ENCODE data around the gene ZNF280C.
"Not testable (repeated sequence)": the region's sequence is repeated elsewhere in the genome, so short reads cannot be mapped to it uniquely, and the experiment has no call there.

The ZNF280C gene

DNA sequence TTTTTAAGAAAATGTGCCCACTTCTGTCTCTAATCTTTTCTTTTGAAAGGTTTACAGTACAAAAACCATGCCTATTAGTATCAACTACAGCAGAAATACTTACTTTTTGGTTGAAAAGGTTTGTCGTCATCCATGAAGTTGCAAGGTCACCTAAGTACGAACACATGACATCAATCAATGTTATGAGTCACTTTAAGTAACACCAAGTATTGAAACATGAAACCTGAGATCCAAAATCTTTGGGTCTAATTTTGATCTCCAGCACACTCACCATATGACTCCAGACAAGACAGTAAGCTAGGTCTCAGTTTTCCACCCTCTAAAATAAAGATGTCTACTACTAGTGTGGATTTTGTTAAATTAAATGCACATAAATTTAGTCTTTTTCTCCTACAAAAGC lies 8.4 kb downstream of the ZNF280C start:
- no peak for DNase-seq (ENCODE audit: low read depth)

GRCh38 chrX:130253916-130254315 lies 14.8 kb downstream of the ZNF280C start:
- DNase-seq (ENCODE audit: low read depth) = no peak

DNA sequence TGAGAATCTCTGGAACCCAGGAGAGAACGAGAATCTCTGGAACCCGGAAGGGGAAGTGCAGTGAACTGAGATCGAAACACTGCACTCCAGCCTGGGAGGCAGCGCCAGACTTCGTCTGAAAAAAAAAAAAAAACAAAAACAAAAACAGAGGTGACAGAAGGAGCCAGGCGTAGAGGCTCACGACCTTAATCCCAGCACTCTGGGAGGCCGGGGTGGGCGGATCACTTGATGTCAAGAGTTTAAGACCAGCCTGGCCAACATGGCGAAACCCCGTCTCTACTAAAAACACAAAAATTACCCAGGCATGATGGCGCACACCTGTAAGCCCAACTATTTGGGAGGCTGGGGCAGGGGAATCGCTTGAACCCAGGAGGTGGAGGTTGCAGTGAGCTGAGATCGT lies 17.0 kb downstream of the ZNF280C start:
- DNase-seq (ENCODE audit: low read depth) = no peak

DNA sequence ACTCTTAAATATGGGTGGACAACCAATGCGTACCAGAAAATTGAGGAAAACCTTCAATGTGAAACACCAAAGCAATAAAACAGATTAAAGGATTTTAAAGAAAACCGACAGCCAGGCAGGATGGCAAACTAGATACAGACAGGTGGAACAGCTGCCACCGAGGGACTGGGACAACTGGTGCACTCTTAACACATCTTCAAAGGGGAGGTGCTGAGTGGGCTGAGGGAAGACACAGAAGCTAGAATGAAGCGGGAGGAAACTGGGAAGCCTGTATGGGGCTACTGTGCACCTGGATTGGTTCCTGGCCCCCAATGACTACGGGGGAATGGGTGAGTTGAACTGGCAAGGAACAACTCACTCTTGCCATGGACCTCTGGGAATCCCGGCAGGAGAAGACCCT lies 20.7 kb downstream of the ZNF280C start:
- no peak for DNase-seq (ENCODE audit: low read depth)

GRCh38 chrX:130246084-130246483 lies 22.6 kb downstream of the ZNF280C start:
- DNase-seq (ENCODE audit: low read depth) = no peak

DNA sequence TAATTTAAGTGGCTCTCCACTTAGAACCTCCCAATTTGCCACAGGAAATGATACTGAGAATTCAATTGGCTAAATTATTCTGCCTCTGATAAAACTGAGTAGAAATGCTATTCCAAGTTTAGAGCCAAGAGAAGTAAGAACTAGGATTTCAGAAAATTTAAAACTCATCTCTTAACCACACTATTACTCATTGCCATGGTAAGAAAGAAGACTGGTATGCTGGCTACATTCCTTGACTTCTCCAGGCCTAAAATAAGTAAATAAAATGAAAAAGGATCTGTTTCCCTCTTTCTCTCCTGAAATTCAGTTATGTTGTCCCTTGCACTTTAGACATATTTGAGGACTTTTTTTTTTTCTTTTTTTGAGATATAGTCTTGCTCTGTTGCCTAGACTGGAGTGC lies 23.3 kb downstream of the ZNF280C start:
- no peak for DNase-seq (ENCODE audit: low read depth)

DNA sequence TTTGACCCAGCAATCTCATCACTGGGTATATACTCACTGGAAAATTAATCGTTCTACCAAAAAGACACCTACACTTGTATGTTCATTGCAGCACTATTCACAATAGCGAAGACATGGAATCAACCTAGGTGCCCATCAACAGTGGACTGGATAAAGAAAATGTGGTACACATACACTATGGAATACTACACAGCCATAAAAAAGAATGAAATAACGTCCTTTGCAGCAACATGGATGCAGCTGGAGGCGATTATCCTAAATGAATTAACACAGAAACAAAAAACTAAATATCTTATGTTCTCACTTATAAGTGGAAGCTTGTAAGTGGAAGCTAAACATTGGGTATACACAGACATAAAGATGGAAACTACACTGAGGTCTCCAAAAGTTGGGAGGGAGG lies 37.5 kb downstream of the ZNF280C start:
- DNase-seq (ENCODE audit: low read depth) = not testable (repeated sequence)

GRCh38 chrX:130228871-130229270 lies 39.8 kb downstream of the ZNF280C start:
- DNase-seq (ENCODE audit: low read depth) = no peak

- DNase-seq (ENCODE audit: low read depth) = no peak
These were observed 43.9 kb downstream of the ZNF280C start for GRCh38 chrX:130224810-130225209.

DNA sequence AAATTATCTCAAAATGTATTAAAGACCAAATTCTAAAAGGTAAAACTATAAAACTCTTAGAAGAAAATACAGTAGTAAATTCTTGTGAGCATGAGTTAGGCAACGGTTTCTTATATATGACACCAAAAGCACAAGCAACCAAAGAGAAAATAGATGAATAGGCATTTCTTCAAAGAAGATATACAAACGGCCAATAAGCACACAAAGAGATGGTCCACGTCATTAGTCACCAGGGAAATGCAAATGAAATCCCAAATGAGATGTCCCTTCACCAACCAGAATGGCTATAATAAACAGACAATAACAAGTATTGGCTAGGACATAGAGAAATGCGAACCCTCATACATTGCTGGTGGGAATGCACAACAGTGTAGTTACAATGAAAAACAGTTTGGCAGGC lies 52.4 kb downstream of the ZNF280C start:
- DNase-seq (ENCODE audit: low read depth) = no peak

- DNase-seq (ENCODE audit: low read depth) = no peak
These were observed 55.3 kb downstream of the ZNF280C start for GRCh38 chrX:130213376-130213775.

- DNase-seq (ENCODE audit: low read depth) = no peak
These were observed 56.3 kb downstream of the ZNF280C start for GRCh38 chrX:130212371-130212770.

- DNase-seq (ENCODE audit: low read depth) = no peak
These were observed 57.1 kb downstream of the ZNF280C start for GRCh38 chrX:130211415-130212186.

GRCh38 chrX:130204647-130205046 lies 64.1 kb downstream of the ZNF280C start:
- DNase-seq (ENCODE audit: low read depth) = no peak

- no peak for DNase-seq (ENCODE audit: low read depth)
These were observed 71.2 kb downstream of the ZNF280C start for GRCh38 chrX:130197464-130197863.

- DNase-seq (ENCODE audit: low read depth) = no peak
These were observed 72.2 kb downstream of the ZNF280C start for GRCh38 chrX:130196466-130196865.

DNA sequence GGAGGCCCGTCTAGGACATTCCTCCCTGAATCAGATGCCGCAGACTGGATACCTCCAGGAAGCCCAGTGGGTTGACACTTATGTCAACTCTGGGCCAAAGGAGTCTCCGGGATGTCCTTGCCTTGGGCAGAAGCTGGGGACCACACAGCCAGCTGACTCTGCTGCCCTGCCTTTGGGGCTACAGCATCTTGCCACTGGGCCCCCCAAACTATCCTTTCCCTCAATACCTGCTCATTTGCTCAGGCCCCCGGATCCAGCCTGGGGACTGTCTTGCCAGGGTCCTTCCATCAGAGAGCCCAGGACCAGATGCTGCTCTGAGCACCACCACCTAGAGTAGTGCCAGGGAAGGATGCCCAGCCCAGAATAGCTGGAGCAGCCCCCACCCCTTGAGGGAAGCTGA lies 77.9 kb downstream of the ZNF280C start:
- no peak for DNase-seq (ENCODE audit: low read depth)

DNA sequence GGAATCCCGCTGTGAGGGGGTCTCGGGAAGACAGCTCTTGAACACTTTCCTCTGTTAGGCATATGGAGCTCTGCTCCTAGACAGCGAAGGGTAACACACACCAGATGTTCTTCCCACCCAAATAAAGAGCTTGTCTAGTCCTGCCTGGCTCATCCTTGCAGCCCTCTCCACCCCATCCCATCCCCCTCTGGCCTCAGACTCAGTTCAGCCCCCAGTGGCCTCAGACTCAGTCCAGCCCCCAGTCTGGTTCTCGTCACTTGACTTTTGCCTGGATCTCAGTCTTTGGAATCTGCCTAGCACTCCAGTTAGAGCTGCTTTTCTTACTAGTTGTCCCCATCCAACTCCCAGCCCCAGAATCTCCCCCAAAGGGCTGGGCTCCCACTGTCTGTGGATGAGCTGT lies 82.0 kb downstream of the ZNF280C start:
- DNase-seq (ENCODE audit: low read depth) = no peak

GRCh38 chrX:130184857-130185256 lies 83.8 kb downstream of the ZNF280C start:
- DNase-seq (ENCODE audit: low read depth) = no peak

DNA sequence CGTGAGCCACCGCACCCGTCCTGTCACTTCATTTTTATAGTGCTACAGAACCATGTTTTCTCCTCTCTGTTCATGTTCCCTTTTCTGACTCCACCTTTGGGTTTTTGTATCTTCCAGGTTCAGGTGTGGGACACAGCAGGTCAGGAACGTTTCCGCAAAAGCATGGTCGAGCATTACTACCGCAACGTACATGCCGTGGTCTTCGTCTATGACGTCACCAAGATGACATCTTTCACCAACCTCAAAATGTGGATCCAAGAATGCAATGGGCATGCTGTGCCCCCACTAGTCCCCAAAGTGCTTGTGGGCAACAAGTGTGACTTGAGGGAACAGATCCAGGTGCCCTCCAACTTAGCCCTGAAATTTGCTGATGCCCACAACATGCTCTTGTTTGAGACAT lies 84.5 kb downstream of the ZNF280C start:
- no peak for DNase-seq (ENCODE audit: low read depth)

DNA sequence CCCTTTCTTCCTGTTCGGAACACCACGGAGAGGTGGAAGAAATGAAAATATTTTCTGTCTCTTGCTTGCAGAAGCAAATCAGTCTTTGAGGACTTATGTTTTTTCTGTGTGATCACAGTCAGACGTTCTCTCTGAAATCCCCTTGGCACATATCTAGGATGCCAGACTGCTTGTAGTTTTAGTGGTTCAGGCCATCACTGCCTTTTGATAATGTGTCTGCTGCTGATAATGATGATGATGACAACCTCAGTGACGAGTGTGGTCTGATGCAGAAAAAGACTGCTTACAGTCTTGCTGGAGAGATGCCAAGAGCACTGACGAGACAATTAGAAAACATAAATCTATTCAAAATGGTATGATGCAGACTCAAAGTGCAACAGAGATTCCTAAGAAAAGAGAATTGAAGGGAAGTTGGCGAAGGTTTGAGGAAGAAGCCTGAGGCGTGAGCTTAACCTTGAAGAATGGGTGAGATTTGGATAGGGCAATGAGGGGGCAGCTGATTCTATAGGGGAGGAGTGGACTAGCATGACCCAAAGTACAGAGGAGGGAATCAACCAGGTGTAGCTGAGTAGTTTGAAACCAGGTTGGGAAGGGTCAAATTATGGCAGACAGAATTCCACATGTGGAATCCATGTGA lies 89.0 kb downstream of the ZNF280C start:
- DNase-seq (ENCODE audit: low read depth) = no peak

GRCh38 chrX:130179170-130179569 lies 89.5 kb downstream of the ZNF280C start:
- DNase-seq (ENCODE audit: low read depth) = no peak

DNA sequence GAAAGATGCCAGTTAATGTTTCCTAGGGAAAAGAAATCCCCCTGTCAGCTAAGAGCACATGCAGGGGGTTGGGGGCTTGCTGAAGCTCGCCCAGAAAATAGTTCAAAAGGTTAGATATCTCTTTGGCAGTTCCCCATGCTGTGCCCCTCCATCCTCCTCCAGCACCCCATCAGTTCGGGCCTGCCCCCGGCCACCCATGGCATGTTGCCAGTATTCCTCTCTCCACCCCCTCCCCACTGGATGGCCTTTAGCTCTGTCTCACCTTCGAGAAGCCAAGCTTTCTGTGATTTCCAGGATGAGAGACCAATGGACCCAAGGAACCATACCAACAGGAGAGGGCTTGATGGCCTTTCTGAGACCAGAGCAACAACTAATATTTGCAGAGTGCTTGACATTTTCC lies 91.8 kb downstream of the ZNF280C start:
- DNase-seq (ENCODE audit: low read depth) = no peak

DNA sequence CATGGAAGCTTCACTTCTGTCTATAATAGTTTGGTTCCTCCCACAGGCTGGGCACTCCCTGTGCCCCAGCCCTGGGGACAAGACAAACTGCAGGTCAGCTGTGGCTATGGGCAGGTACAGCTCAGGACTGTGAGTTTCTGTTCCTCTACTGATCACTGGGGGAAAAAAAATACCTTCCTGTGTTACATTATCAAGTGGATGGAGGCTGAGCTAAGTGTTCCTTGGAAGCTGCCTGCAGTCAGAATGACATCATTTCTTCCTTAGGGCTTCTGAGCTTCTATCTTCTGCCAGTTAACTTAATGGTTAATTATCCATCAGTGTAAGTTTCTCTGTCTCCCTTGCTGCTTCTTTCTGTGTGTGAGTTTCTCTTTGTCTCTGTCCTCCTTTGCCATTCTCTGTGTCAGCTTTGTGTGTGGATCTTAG lies 92.3 kb downstream of the ZNF280C start:
- no peak for DNase-seq (ENCODE audit: low read depth)

All from activated gamma-delta T cell treated with anti-CD3 and anti-CD28 coated beads, Interleukin-2, amount 50 U/mL, for 16 hours (primary cell).